ENCODE results near the gene RFWD3. TPM values are rescaled to one million over a fixed set of nuclear protein-coding genes. Genes with fewer than 3 reads are reported as not detected.
A peak's percentile ranks its signal among the peaks of the same experiment; 100 is the strongest.

The RFWD3 gene
- total RNA-seq, 1 donor from 2014 or later, result 63.2 TPM

DNA sequence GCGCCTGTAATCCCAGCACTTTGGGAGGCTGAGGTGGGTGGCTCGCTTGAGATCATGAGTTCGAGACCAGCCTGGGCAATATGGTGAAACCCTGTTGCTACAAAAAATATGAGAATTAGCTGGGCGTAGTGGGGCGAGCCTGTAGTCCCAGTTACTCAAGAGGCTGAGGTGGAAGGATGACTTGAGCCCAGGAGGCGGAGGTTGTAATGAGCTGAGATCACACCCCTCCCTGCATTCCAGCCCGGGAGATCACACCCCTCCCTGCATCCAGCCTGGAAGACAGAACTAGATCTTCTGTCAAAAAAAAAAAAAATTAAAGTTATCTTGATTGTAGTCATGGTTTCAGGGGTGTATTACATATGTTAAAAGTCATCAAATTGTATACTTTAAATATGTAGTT lies 33.0 kb downstream of the RFWD3 start:
- ATAC-seq (ENCODE audit: low read depth) (no peak), DNase-seq (no peak)
- POLR2A ChIA-PET, result no interaction called here
- Mint-ChIP-seq H3K4me1 (no peaks in the 10 kb centered on the region), H3K9me3 (no peaks in the 10 kb centered on the region), H3K27ac (no peak overlapping the region), H3K4me3 (no peak overlapping the region), H3K27me3 (no peaks in the 10 kb centered on the region), H3K36me3 (ENCODE audit: low read depth) (peaks cover 78% of the 10 kb centered on the region)
- TF ChIP-seq, protein P1, sequence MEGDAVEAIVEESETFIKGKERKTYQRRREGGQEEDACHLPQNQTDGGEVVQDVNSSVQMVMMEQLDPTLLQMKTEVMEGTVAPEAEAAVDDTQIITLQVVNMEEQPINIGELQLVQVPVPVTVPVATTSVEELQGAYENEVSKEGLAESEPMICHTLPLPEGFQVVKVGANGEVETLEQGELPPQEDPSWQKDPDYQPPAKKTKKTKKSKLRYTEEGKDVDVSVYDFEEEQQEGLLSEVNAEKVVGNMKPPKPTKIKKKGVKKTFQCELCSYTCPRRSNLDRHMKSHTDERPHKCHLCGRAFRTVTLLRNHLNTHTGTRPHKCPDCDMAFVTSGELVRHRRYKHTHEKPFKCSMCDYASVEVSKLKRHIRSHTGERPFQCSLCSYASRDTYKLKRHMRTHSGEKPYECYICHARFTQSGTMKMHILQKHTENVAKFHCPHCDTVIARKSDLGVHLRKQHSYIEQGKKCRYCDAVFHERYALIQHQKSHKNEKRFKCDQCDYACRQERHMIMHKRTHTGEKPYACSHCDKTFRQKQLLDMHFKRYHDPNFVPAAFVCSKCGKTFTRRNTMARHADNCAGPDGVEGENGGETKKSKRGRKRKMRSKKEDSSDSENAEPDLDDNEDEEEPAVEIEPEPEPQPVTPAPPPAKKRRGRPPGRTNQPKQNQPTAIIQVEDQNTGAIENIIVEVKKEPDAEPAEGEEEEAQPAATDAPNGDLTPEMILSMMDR (IDR thresholded peaks at IDR 0.05), result no peak
- intact Hi-C loops (cut with micrococcal nuclease), result no loop called here
- CTCF ChIA-PET, result no interaction called here

DNA sequence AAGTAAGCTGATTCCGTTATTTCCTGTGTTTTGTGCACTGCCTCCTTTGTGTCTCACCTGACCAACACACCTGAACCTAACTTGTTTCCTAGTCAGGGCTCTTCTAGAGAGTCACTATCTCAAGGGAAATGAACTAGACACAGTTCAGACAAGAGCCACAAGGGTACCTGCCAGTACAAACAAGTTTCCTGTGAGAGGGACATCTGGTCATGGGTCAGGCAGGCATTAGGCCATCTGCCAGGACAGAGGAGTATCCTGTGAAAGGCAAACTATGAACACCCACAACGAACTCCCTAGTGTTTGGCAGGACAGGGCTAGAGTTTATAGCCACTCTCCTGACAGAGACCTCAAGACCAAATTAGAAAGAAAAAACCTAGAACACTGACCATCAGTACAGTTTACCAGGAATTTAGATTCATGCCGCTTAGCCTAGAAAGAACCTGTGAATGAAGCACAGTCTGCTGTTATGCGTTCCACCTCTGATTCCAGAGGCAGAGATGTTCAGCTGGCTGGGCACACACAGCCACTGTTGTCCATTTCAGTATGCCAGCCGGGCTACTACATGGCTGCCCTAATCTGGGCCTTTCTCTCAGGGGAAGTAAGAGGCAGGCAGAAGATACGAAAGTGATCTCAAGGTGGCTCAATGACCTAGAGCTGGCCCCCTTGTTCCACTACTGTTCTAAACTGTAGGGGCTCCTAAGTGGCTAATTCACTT lies 39.0 kb downstream of the RFWD3 start:
- ChIA-PET POLR2A (no interaction called here), CTCF (interaction anchor here (1.3 kb wide), 1 partner anchor 24 kb away, joined by 3 read pairs; no protein-coding TSS in a partner anchor)
- Mint-ChIP-seq H3K4me1 (peaks cover 8% of the 10 kb centered on the region), H3K4me3 (no peak overlapping the region), H3K27me3 (no peaks in the 10 kb centered on the region), H3K27ac (peak overlapping the region; percentile 70), H3K9me3 (no peaks in the 10 kb centered on the region), H3K36me3 (ENCODE audit: low read depth) (peaks cover 94% of the 10 kb centered on the region)
- TF ChIP-seq, protein P1 (IDR thresholded peaks at IDR 0.05), result no peak
- DNase-seq (no peak), ATAC-seq (ENCODE audit: low read depth) (no peak)
- intact Hi-C loops (cut with micrococcal nuclease), result loop anchor here (10.0 kb wide), 1 partner anchor 123 kb away; no protein-coding TSS in a partner anchor

DNA sequence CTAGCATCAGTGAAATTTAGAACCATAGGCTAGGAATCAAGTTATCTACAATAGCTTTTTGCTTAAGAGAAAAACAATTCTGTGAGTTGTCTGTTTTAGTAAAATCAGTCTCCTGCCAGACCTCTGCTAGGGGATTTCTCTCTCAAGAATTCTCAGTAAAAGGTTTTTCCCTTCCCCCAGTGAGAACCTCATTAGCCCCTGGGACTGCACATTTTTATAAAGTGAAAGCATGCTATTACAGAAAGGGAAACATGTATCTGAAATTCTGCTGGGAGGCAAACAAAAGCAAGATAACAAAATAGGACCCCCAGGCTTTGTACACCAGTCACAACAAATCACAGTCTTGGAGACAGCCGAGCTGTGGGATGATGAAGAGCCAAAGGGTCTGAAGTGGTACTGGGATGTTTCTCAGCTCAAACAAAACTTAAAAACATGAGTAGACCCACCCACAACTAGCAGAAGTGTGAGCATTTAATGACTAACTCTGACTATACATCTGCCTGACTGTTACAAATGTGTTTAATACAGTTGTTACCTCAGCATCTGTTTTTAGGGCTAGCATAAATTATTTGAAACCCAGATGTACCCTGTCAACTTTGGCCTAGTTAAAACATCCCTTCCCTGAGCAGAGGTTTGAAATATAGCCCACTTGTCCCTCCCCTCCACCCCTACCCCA lies 39.8 kb downstream of the RFWD3 start:
- intact Hi-C loops (cut with micrococcal nuclease), result loop anchor here (10.0 kb wide), 1 partner anchor 122 kb away; no protein-coding TSS in a partner anchor
- CTCF ChIA-PET, result no interaction called here
- Mint-ChIP-seq H3K4me3 (no peak overlapping the region), H3K4me1 (peaks cover 8% of the 10 kb centered on the region), H3K36me3 (ENCODE audit: low read depth) (peaks cover 95% of the 10 kb centered on the region), H3K27ac (peak overlapping the region; percentile 70), H3K27me3 (no peaks in the 10 kb centered on the region), H3K9me3 (no peaks in the 10 kb centered on the region)
- POLR2A ChIA-PET, result no interaction called here
- no peak for DNase-seq
- TF ChIP-seq, protein P1 (IDR thresholded peaks at IDR 0.05), result no peak
- ATAC-seq (ENCODE audit: low read depth), result peak; percentile 5

DNA sequence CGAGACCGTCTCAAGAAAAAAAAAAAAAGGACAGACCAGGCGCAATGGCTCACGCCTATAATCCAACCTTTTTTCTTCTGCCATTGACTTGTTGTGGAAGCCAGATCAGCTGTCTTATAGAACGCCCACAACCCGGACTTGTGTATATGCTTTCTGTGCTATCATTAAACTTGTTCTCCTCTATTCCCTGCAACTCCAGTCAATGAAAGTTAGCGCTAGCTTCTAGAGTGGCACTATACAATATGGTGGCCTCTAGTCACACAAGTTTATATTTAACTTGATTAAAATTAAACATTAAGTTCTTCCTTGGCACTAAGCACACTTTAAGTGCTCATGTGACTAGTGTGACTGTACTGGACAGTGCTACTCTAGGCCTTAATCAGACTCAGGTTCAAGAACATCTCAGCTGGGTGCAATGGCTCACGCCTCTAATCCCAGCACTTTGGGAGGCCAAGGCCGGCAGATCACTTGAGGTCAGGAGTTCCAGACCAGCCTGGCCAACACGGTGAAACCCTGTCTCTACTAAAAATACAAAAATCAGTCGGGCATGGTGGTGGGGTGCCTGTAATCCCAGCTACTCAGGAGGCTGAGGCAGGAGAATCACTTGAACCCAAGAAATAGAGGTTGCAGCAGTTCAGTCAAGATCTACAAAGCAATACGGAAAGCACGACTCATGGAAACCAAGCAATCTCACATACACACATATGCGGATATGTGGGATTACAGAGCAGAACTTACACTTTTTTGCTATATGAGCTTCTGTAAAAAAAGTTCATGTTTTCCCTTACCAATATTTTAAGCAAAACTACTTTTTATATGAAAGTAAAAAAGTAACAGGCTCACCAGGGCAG lies 41.0 kb downstream of the RFWD3 start:
- no peak for DNase-seq
- Mint-ChIP-seq H3K36me3 (ENCODE audit: low read depth) (peaks cover 94% of the 10 kb centered on the region), H3K27me3 (no peaks in the 10 kb centered on the region), H3K4me1 (peaks cover 8% of the 10 kb centered on the region), H3K9me3 (no peaks in the 10 kb centered on the region), H3K4me3 (no peak overlapping the region), H3K27ac (no peak overlapping the region)
- ChIA-PET POLR2A (no interaction called here), CTCF (interaction anchor here (1.2 kb wide), 1 partner anchor 26 kb away, joined by 3 read pairs; no protein-coding TSS in a partner anchor)
- intact Hi-C loops (cut with micrococcal nuclease), result loop anchor here (10.0 kb wide), 1 partner anchor 121 kb away; no protein-coding TSS in a partner anchor
- ATAC-seq (ENCODE audit: low read depth), result no peak
- TF ChIP-seq, protein P1 (IDR thresholded peaks at IDR 0.05), result no peak

Data from activated B cell treated with CpG ODN at 0.5 μM for 24 hours (primary cell).